PFSK-1 (cell line): Measurements from ENCODE around the gene ADGRB2.

Experiments used
- FOXP2 ChIP-seq: optimal IDR thresholded peaks from 2 replicates; pipeline ENCODE3; 2011; ENCODE audit warnings: borderline replicate concordance, control low read depth, inconsistent platforms; ENCODE audit not compliant: insufficient read depth; ENCODE audit errors: extremely low read length, extremely low read depth
- POLR2AphosphoS5 ChIP-seq: IDR thresholded peaks from 2 replicates; pipeline ENCODE4 v1.6.1; 2012; ENCODE audit warnings: low read depth, mild to moderate bottlenecking, control low read depth, low read length, moderate library complexity
- SIN3A ChIP-seq: IDR thresholded peaks from 2 replicates; pipeline ENCODE4 v1.6.1; 2012; ENCODE audit warnings: mild to moderate bottlenecking, low read length, moderate library complexity, borderline replicate concordance; ENCODE audit not compliant: insufficient read depth
- TAF1 ChIP-seq: IDR thresholded peaks from 2 replicates; pipeline ENCODE4 v1.6.1; 2012; ENCODE audit warnings: low read length, control low read depth, borderline replicate concordance; ENCODE audit not compliant: insufficient read depth
- TF ChIP-seq, protein P1 (sequence below), 2 experiments: IDR thresholded peaks; 2 replicates each; pipeline versions ENCODE4 v1.6.1 to v1.8.0; 2011 to 2012; ENCODE audit warnings: low read depth in 2 of 2, low read length in 2 of 2, control low read depth in 1 of 2, inconsistent platforms in 1 of 2, mild to moderate bottlenecking in 1 of 2, moderate library complexity in 1 of 2; ENCODE audit not compliant: insufficient read depth in 1 of 2

The ADGRB2 gene

DNA sequence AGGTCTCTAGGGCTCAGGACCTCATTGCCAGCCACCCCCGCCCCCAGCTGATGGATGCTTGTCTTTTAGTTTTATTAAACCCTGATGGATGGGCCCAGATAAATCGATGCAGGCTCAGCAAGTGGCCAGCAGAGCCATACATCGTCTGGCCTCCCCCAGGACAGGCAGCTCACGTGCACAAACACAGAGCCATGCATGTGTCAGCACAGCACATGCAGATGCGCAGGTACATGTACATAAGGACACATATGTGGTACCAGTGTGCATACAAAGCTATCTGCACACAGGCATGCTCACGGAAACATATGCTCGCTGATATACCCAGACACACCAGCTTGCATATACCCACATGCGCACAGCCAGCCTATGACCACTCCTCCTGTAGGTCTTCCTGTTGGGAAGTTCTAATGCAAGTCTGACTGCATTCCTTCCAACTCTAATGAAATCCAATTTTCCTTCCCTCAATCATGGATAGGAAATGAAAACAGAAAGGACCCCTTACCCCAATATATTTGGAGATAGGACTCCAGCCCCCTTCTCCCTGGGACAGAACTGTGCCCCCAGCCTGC lies 61.2 kb downstream of the ADGRB2 start:
- TF ChIP-seq, protein P1, sequence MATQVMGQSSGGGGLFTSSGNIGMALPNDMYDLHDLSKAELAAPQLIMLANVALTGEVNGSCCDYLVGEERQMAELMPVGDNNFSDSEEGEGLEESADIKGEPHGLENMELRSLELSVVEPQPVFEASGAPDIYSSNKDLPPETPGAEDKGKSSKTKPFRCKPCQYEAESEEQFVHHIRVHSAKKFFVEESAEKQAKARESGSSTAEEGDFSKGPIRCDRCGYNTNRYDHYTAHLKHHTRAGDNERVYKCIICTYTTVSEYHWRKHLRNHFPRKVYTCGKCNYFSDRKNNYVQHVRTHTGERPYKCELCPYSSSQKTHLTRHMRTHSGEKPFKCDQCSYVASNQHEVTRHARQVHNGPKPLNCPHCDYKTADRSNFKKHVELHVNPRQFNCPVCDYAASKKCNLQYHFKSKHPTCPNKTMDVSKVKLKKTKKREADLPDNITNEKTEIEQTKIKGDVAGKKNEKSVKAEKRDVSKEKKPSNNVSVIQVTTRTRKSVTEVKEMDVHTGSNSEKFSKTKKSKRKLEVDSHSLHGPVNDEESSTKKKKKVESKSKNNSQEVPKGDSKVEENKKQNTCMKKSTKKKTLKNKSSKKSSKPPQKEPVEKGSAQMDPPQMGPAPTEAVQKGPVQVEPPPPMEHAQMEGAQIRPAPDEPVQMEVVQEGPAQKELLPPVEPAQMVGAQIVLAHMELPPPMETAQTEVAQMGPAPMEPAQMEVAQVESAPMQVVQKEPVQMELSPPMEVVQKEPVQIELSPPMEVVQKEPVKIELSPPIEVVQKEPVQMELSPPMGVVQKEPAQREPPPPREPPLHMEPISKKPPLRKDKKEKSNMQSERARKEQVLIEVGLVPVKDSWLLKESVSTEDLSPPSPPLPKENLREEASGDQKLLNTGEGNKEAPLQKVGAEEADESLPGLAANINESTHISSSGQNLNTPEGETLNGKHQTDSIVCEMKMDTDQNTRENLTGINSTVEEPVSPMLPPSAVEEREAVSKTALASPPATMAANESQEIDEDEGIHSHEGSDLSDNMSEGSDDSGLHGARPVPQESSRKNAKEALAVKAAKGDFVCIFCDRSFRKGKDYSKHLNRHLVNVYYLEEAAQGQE (IDR thresholded peaks at IDR 0.05; ENCODE audit: insufficient read depth in 1 of 2, low read depth in 2 of 2, low read length in 2 of 2): no peak
- TF ChIP-seq TAF1 (no peak), POLR2AphosphoS5 (no peak), FOXP2 (no peak), SIN3A (no peak)

DNA sequence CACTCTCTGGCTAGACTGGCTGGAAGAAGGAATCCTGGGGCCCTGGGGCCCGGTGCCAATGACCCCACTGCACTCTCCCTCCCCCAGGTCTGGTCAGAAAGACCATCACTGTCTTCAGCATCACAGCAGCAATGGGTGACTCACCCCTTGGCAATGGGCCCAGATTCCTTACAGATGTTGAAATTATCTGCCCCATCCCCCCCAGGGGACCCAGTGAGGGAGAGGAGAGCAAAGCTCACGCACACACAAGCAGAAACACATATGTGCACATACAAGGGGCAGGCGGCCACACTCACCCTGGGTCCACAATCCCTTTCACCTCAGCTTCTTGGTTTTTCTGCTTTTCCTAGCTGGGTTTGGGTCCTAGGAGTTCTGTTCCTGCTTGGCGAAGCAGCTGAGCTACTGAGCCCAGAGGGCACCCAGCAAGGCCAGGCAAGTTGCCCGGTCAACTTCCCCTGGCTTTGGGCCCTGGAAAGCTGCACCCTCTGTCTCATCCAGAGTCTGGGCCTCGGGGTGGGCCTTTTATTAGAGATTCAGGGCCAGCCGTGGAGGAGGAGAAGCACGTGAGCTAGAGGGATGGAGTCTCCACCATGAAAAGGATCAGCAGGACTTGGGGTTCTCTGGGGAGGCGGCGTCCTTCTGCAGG lies 62.9 kb downstream of the ADGRB2 start:
- TF ChIP-seq SIN3A (peak; percentile 42; the same call in 1 of the 2 replicates), FOXP2 (peak; percentile 56), TAF1 (peak; percentile 48; the same call in 1 of the 2 replicates), POLR2AphosphoS5 (peak; percentile 40; the same call in 1 of the 2 replicates)
- TF ChIP-seq, protein P1 (IDR thresholded peaks at IDR 0.05; ENCODE audit: insufficient read depth in 1 of 2, low read depth in 2 of 2, low read length in 2 of 2): peak; percentile 16 to 60; a peak in 1 of 4 replicates

DNA sequence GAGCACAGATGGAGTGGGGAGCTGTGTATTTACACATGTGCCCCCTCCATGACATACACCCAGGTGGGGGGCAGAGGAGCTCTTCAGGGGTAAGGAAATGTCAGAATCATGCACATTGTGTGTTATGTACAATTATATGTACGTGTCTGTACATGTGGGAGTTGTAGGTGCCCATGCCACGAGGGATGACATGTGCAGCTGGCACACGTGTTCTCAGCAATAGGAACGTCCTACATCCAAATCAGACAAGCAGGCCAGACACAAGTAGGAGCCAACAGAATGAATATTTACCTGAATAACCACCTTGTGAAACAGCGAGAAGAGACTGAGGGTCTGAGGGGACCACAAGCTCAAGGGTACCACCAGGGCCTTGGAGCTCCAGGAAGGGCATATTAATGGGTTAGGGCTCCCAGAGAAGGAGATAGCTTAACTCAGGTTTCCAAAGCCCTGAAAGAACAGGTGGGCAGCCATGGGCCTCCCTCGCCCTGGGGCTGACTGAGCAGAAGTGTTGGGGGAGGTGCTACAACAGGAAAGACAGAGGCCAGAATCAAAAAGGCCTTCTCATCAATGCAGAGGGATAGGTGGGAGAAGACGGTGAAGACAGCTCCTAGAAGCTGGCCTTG lies 63.6 kb downstream of the ADGRB2 start:
- no peak for TF ChIP-seq FOXP2
- TF ChIP-seq TAF1: no peak
- TF ChIP-seq SIN3A: no peak
- TF ChIP-seq POLR2AphosphoS5: no peak
- TF ChIP-seq, protein P1 (IDR thresholded peaks at IDR 0.05; ENCODE audit: insufficient read depth in 1 of 2, low read depth in 2 of 2, low read length in 2 of 2): no peak

DNA sequence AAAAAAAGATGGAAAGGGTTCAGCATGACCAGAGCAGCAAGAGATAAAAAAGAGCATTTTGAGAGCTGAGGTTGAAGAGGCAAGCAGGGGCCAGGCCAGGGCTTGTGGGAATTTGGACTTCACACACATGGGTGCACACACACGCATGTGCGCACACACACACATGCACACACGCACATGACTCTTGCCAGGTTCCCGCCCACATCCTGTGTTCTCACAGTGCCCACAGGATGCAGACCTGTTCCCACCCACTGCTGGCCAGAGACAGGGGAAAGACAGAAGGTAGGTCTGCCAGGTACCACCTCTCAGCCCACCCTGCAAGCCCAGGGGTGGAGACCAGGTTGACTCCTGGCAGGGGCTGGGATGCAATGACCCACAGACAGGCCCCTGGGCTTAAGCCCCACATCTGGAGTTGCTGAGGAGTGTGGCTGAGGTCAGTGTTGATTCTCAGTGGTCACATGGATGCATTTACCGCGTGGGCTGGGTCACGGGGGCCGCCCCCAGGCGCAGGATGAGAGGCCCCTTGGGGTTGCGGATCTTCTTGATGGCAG lies 64.7 kb downstream of the ADGRB2 start:
- no peak for TF ChIP-seq FOXP2
- TF ChIP-seq SIN3A: no peak
- no peak for TF ChIP-seq POLR2AphosphoS5
- no peak for TF ChIP-seq TAF1
- TF ChIP-seq, protein P1 (IDR thresholded peaks at IDR 0.05; ENCODE audit: insufficient read depth in 1 of 2, low read depth in 2 of 2, low read length in 2 of 2): no peak
